GM18519 (cell line): ENCODE data around the gene ANKH.
"Not testable (repeated sequence)": the region's sequence is repeated elsewhere in the genome, so short reads cannot be mapped to it uniquely, and the experiment has no call there.

Source experiments
- ATAC-seq: cut with Tn5 transposase; IDR thresholded peaks from one replicate; pipeline ENCODE4 v1.9.1; 2021; ENCODE audit warnings: mild to moderate bottlenecking, moderate library complexity; ENCODE audit not compliant: unreplicated experiment, low FRiP score

ANKH gene

GRCh38 chr5:14871214-14872069 lies at the start of gene ANKH:
Gene ANKH, minus strand, starts transcription at chr5:14871778. Its CDS starts 331 bp downstream, at chr5:14871447.
- ATAC-seq, result peak; percentile 93

GRCh38 chr5:14920121-14920520 lies 48.5 kb upstream of the ANKH start:
- ATAC-seq, result no peak

- ATAC-seq, result not testable (repeated sequence)
Observed at GRCh38 chr5:14919106-14919505, 47.5 kb upstream of the ANKH start.

- ATAC-seq, result no peak
Observed at GRCh38 chr5:14917719-14918118, 46.1 kb upstream of the ANKH start.

GRCh38 chr5:14915291-14915952 lies 43.8 kb upstream of the ANKH start:
- ATAC-seq, result no peak

GRCh38 chr5:14914623-14915260 lies 43.2 kb upstream of the ANKH start:
- ATAC-seq, result no peak

GRCh38 chr5:14914193-14914592 lies 42.6 kb upstream of the ANKH start:
- no peak for ATAC-seq

- no peak for ATAC-seq
Observed at GRCh38 chr5:14913096-14913495, 41.5 kb upstream of the ANKH start.

GRCh38 chr5:14912206-14912605 lies 40.6 kb upstream of the ANKH start:
- ATAC-seq, result no peak

- ATAC-seq, result no peak
Observed at GRCh38 chr5:14909369-14909768, 37.8 kb upstream of the ANKH start.

- no peak for ATAC-seq
Observed at GRCh38 chr5:14908172-14908571, 36.6 kb upstream of the ANKH start.

GRCh38 chr5:14906628-14907027 lies 35.0 kb upstream of the ANKH start:
- no peak for ATAC-seq

- no peak for ATAC-seq
Observed at GRCh38 chr5:14902826-14903560, 31.4 kb upstream of the ANKH start.

- no peak for ATAC-seq
Observed at GRCh38 chr5:14901462-14902051, 30.0 kb upstream of the ANKH start.

GRCh38 chr5:14900693-14901461 lies 29.3 kb upstream of the ANKH start:
- ATAC-seq, result no peak

GRCh38 chr5:14896131-14896530 lies 24.6 kb upstream of the ANKH start:
- no peak for ATAC-seq

GRCh38 chr5:14895301-14895700 lies 23.7 kb upstream of the ANKH start:
- no peak for ATAC-seq

GRCh38 chr5:14894748-14895147 lies 23.2 kb upstream of the ANKH start:
- no peak for ATAC-seq

- no peak for ATAC-seq
Observed at GRCh38 chr5:14893381-14893780, 21.8 kb upstream of the ANKH start.

- ATAC-seq, result no peak
Observed at GRCh38 chr5:14890846-14891245, 19.3 kb upstream of the ANKH start.
